Testis (tissue), 2 donors: Measurements from ENCODE around the gene GALNT17.

Experiments
- CTCF ChIP-seq, 3 experiments: fragments of 450-650 bp in 2 of 3; fragments of 200-600 bp in 1 of 3; sonication (generic) in 1 of 3; IDR thresholded peaks; one replicate each; pipeline ENCODE4 v1.5.1; 2016 to 2019; ENCODE audit warnings: antibody characterized with exemption in 3 of 3, mild to moderate bottlenecking in 2 of 3, moderate library complexity in 1 of 3
- POLR2A ChIP-seq: fragments of 450-650 bp; IDR thresholded peaks from one replicate; pipeline ENCODE4 v1.6.1; 2017; ENCODE audit warnings: antibody characterized with exemption, mild to moderate bottlenecking, moderate library complexity

DNA sequence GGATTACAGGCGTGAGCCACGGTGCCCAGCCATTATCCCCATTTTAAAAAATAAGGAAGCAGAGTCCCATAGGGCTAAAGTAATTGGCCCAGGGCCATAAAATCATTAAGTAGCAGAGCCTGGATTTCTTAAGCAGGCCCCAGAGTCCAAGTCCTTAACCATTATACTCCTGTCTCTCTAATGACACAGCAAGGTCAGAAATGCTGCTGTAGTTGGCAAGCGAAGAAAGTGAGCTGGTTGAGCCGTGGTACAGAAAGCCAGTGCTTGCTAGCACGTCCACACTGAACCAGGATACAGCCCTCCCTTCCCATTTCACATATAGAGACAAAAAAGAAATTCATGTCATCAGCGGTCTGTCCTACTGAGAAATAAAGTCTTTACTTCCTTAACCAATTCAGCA lies 562.7 kb downstream of the GALNT17 start:
- no peak for TF ChIP-seq CTCF (IDR thresholded peaks at IDR 0.05)
- no peak for TF ChIP-seq POLR2A
